GM10266 (cell line): ENCODE data around the gene BIN2.

ENCODE experiments used
- DNase-seq: peaks from one replicate; pipeline ENCODE4 v3.0.0; 2012; ENCODE audit errors: extremely low spot score
- CTCF ChIP-seq: IDR thresholded peaks from 2 replicates; pipeline ENCODE4 v1.5.1; 2012; ENCODE audit warnings: mild to moderate bottlenecking, low read depth; ENCODE audit not compliant: control insufficient read depth, insufficient read depth; ENCODE audit errors: missing control alignments

Gene BIN2

GRCh38 chr12:51365276-51365675 is 41.3 kb upstream of the BIN2 start:
- TF ChIP-seq CTCF, result no peak
- no peak for DNase-seq

- TF ChIP-seq CTCF, result no peak
- DNase-seq, result no peak
Observed at GRCh38 chr12:51364001-51364400, 40.0 kb upstream of the BIN2 start.

GRCh38 chr12:51362747-51363342 is 38.9 kb upstream of the BIN2 start:
- TF ChIP-seq CTCF, result no peak
- no peak for DNase-seq

- no peak for DNase-seq
- no peak for TF ChIP-seq CTCF
Observed at GRCh38 chr12:51362307-51362706, 38.3 kb upstream of the BIN2 start.

GRCh38 chr12:51361161-51362016 is 37.4 kb upstream of the BIN2 start:
- no peak for DNase-seq
- no peak for TF ChIP-seq CTCF

- no peak for TF ChIP-seq CTCF
- no peak for DNase-seq
Observed at GRCh38 chr12:51360315-51360714, 36.3 kb upstream of the BIN2 start.

- DNase-seq, result no peak
- TF ChIP-seq CTCF, result no peak
Observed at GRCh38 chr12:51359851-51360250, 35.9 kb upstream of the BIN2 start.
